H1 (cell line): Measurements from ENCODE around the gene KIF13A. TPM values are rescaled to one million over a fixed set of nuclear protein-coding genes. Genes with fewer than 3 reads are reported as not detected.

ENCODE experiments used
- SIN3A ChIP-seq, 2 experiments: IDR thresholded peaks in 1 of 2; conservative IDR thresholded peaks in 1 of 2; 2 replicates each; pipeline ENCODE4 v1.6.1; 2011 to 2012; ENCODE audit warnings: low read length in 2 of 2, improper control_type of control experiment in 1 of 2, low read depth in 1 of 2, mild to moderate bottlenecking in 1 of 2
- SIX5 ChIP-seq: IDR thresholded peaks from 2 replicates; pipeline ENCODE4 v1.6.1; 2011; ENCODE audit warnings: mild to moderate bottlenecking, low read depth, low read length
- ZNF274 ChIP-seq: IDR thresholded peaks from 2 replicates; pipeline ENCODE4 v1.7.0; 2012; ENCODE audit warnings: low read length, borderline replicate concordance; ENCODE audit errors: extremely low read depth
- polyA plus RNA-seq, 7 experiments: library from polyadenylated mRNA; depleted of rRNA in 3 of 7; stranded (reverse) in 5 of 7; unstranded in 2 of 7; fragments of >200 nt in 5 of 7; fragments of 200-250 nt in 2 of 7; gene quantifications; 1 replicate in 5 of 7; 2 replicates in 1 of 7; 4 replicates in 1 of 7; pipeline versions ENCODE4 v1.2.1 to v1.2.3, GENCODE V29; 2011 to 2013; ENCODE audit warnings: missing spikeins in 2 of 7, mixed read lengths in 2 of 7
- total RNA-seq: library from RNA; stranded (reverse); fragmentation: NEBNext Ultra II Directional; extraction: Animal tissue kit (Norgen Biotek cat#: 25700); gene quantifications from 2 replicates; pipeline ENCODE4 v1.2.1, GENCODE V29; 2021

The KIF13A gene
- total and polyA plus RNA-seq, 2 of the 8 experiments (the other 6 are each of a cell fraction or from before 2014, with no cell fraction given): 14.7 to 40.8 TPM

GRCh38 chr6:17870300-17871188 lies 116.9 kb downstream of the KIF13A start (continued):
- TF ChIP-seq SIN3A (conservative IDR thresholded peaks at IDR 0.05 in 1 of 2, IDR thresholded peaks at IDR 0.05 in 1 of 2; ENCODE audit: low read depth in 1 of 2, low read length in 2 of 2) (no peak), ZNF274 (no peak), SIX5 (no peak)
- TF ChIP-seq, all 59 proteins: peak for 0
